WTC11 (cell line): ENCODE results near the gene CACNG7. TPM values are rescaled to one million over a fixed set of nuclear protein-coding genes. Genes with fewer than 3 reads are reported as not detected.
A peak's percentile ranks its signal among the peaks of the same experiment; 100 is the strongest.

Experiments used
- ATAC-seq: fragments of 200-7000 bp; cut with Tn5 transposase; 2 replicates; pipeline ENCODE4 v1.10.0; 2021; ENCODE audit warnings: mild to moderate bottlenecking, moderate library complexity
- CTCF ChIA-PET: fragments of 300-600 bp; sonication (Branson Sonifier 250); formaldehyde crosslinking; loops from one replicate; lab custom pipeline; 2021; ENCODE audit warnings: antibody characterized with exemption; lab: Charles Lee
- POLR2A ChIA-PET: fragments of 350-600 bp; sonication (Branson Sonifier 250); formaldehyde crosslinking; loops from one replicate; lab custom pipeline; 2021; ENCODE audit warnings: antibody characterized with exemption; lab: Charles Lee
- DNase-seq: peaks from one replicate; pipeline ENCODE4 v3.0.0; 2021; ENCODE audit warnings: low spot score
- H3K27ac Mint-ChIP-seq: 2 replicates; pipeline ENCODE4 v1.8.0; 2021; ENCODE audit warnings: mixed read lengths
- H3K27me3 Mint-ChIP-seq: 2 replicates; pipeline ENCODE4 v1.8.0; 2021; ENCODE audit warnings: low read depth, mild to moderate bottlenecking, moderate library complexity, mixed read lengths
- H3K36me3 Mint-ChIP-seq: 2 replicates; pipeline ENCODE4 v1.8.0; 2021; ENCODE audit warnings: mixed read lengths
- H3K4me1 Mint-ChIP-seq: 2 replicates; pipeline ENCODE4 v1.8.0; 2022; ENCODE audit warnings: mixed read lengths
- H3K4me3 Mint-ChIP-seq: 2 replicates; pipeline ENCODE4 v1.8.0; 2021; ENCODE audit warnings: mild to moderate bottlenecking, moderate library complexity, mixed read lengths
- H3K9me3 Mint-ChIP-seq: 2 replicates; pipeline ENCODE4 v1.8.0; 2021; ENCODE audit warnings: mixed read lengths
- AFF4 ChIP-seq: sonication (generic); formaldehyde crosslinking; IDR thresholded peaks from 2 replicates; pipeline ENCODE4 v1.8.1; 2023; ENCODE audit warnings: mild to moderate bottlenecking, missing genetic modification reagents, borderline replicate concordance
- CREM ChIP-seq: sonication (generic); formaldehyde crosslinking; IDR thresholded peaks from 2 replicates; pipeline ENCODE4 v1.8.1; 2022; ENCODE audit warnings: mild to moderate bottlenecking, missing genetic modification reagents, moderate library complexity
- E2F1 ChIP-seq: sonication (generic); formaldehyde crosslinking; IDR thresholded peaks from 2 replicates; pipeline ENCODE4 v1.8.0; 2022; ENCODE audit warnings: mild to moderate bottlenecking, missing genetic modification reagents
- ELF4 ChIP-seq: sonication (generic); formaldehyde crosslinking; IDR thresholded peaks from 2 replicates; pipeline ENCODE4 v1.8.1; 2022; ENCODE audit warnings: low read depth, mild to moderate bottlenecking, moderate library complexity, missing genetic modification reagents
- FOXP4 ChIP-seq: sonication (generic); formaldehyde crosslinking; IDR thresholded peaks from 2 replicates; pipeline ENCODE4 v1.8.0; 2022; ENCODE audit warnings: mild to moderate bottlenecking, missing genetic modification reagents
- GRHL2 ChIP-seq: fragments of 250-450 bp; sonication (Bioruptor Pico); IDR thresholded peaks from 2 replicates; pipeline ENCODE4 v1.8.0; 2022; ENCODE audit warnings: mild to moderate bottlenecking, moderate library complexity; ENCODE audit not compliant: insufficient replicate concordance, severe bottlenecking
- IRF1 ChIP-seq: sonication (generic); formaldehyde crosslinking; IDR thresholded peaks from 2 replicates; pipeline ENCODE4 v1.8.0; 2023; ENCODE audit warnings: missing genetic modification reagents
- IRF2 ChIP-seq: sonication (generic); formaldehyde crosslinking; IDR thresholded peaks from 2 replicates; pipeline ENCODE4 v1.8.0; 2022; ENCODE audit warnings: low read depth, missing genetic modification reagents, borderline replicate concordance
- NFE2L1 ChIP-seq: sonication (generic); formaldehyde crosslinking; IDR thresholded peaks from 2 replicates; pipeline ENCODE4 v1.8.1; 2023; ENCODE audit warnings: missing genetic modification reagents
- NFYB ChIP-seq: sonication (generic); formaldehyde crosslinking; conservative IDR thresholded peaks from 2 replicates; pipeline ENCODE4 v1.8.0; 2022; ENCODE audit warnings: low read depth, missing genetic modification reagents
- PRRX2 ChIP-seq: fragments of 250-450 bp; sonication (Bioruptor Pico); IDR thresholded peaks from 2 replicates; pipeline ENCODE4 v1.8.0; 2021; ENCODE audit warnings: mild to moderate bottlenecking
- RELA ChIP-seq: sonication (generic); formaldehyde crosslinking; IDR thresholded peaks from 2 replicates; pipeline ENCODE4 v1.8.1; 2022; ENCODE audit warnings: missing genetic modification reagents, mild to moderate bottlenecking, borderline replicate concordance
- RORB ChIP-seq: fragments of 250-450 bp; sonication (Bioruptor Pico); IDR thresholded peaks from 2 replicates; pipeline ENCODE4 v1.9.0; 2021; ENCODE audit warnings: mild to moderate bottlenecking
- SMAD4 ChIP-seq: sonication (generic); formaldehyde crosslinking; IDR thresholded peaks from 2 replicates; pipeline ENCODE4 v1.8.0; 2022; ENCODE audit warnings: mild to moderate bottlenecking, missing genetic modification reagents
- TEAD4 ChIP-seq: sonication (generic); formaldehyde crosslinking; IDR thresholded peaks from 2 replicates; pipeline ENCODE4 v1.8.0; 2022; ENCODE audit warnings: mild to moderate bottlenecking, missing genetic modification reagents
- ZNF416 ChIP-seq: fragments of 250-450 bp; sonication (Bioruptor Pico); IDR thresholded peaks from 2 replicates; pipeline ENCODE4 v1.9.0; 2021; ENCODE audit warnings: mild to moderate bottlenecking, inconsistent platforms
- ZNF425 ChIP-seq: fragments of 250-450 bp; sonication (Bioruptor Pico); conservative IDR thresholded peaks from 2 replicates; pipeline ENCODE4 v1.9.0; 2021; ENCODE audit warnings: mild to moderate bottlenecking
- ZNF512 ChIP-seq: sonication (generic); formaldehyde crosslinking; IDR thresholded peaks from 2 replicates; pipeline ENCODE4 v1.8.1; 2022; ENCODE audit warnings: missing genetic modification reagents, borderline replicate concordance
- total RNA-seq: library from RNA; stranded (reverse); gene quantifications from 3 replicates; pipeline ENCODE4 v1.2.3, GENCODE V29; 2021

The CACNG7 gene
- total RNA-seq, 1 experiment from 2014 or later, result 33.3 TPM

GRCh38 chr19:53961523-53962356, 52.7 kb downstream of the CACNG7 start:
- ChIA-PET CTCF (interaction anchor here (1.0 to 6.4 kb wide), 8 partner anchors 14 to 68 kb away, joined by 3 to 38 read pairs (median 6); partner anchors contain the start of gene CACNG7), POLR2A (interaction anchor here (1.1 to 1.3 kb wide), 3 partner anchors 19 to 93 kb away, joined by 5 to 7 read pairs (median 5); partner anchors contain the start of gene MYADM)
- TF ChIP-seq SMAD4 (CRISPR knock-in tag), result no peak
- no peak for TF ChIP-seq IRF1 (CRISPR knock-in tag)
- TF ChIP-seq FOXP4 (CRISPR knock-in tag), result no peak
- TF ChIP-seq NFE2L1 (CRISPR knock-in tag), result no peak
- no peak for TF ChIP-seq RELA (CRISPR knock-in tag)
- TF ChIP-seq ZNF425 (CRISPR knock-in tag), result no peak
- TF ChIP-seq PRRX2 (CRISPR knock-in tag), result no peak
- no peak for TF ChIP-seq IRF2 (CRISPR knock-in tag)
- ATAC-seq (peak; percentile 5; the same call in 1 of the 2 replicates), DNase-seq (no peak)
- Mint-ChIP-seq H3K4me1 (peaks cover 49% of the 10 kb centered on the region), H3K27ac (no peak overlapping the region), H3K4me3 (peak overlapping the region; percentile 79), H3K9me3 (no peaks in the 10 kb centered on the region), H3K36me3 (peaks cover 23% of the 10 kb centered on the region), H3K27me3 (peaks cover 5% of the 10 kb centered on the region; the same call in 1 of the 2 replicates)

- Mint-ChIP-seq H3K4me1 (peaks cover 38% of the 10 kb centered on the region), H3K27ac (no peak within 1 kb of the TSS), H3K4me3 (peak within 1 kb of the TSS; percentile 79), H3K27me3 (peaks cover 5% of the 10 kb centered on the region; the same call in 1 of the 2 replicates), H3K36me3 (peaks cover 33% of the 10 kb centered on the region)
- CTCF ChIA-PET, result interaction anchor here (0.7 to 1.8 kb wide), 4 partner anchors 21 to 170 kb away, joined by 3 to 4 read pairs (median 4); no protein-coding TSS in a partner anchor
- no peak for DNase-seq
- POLR2A ChIA-PET, result no interaction called here
- TF ChIP-seq E2F1 (CRISPR knock-in tag) (0 out of 2 replicates have a peak, but pooled peaks have one; percentile 49), NFYB (CRISPR knock-in tag) (no peak), GRHL2 (CRISPR knock-in tag) (no peak), ZNF416 (CRISPR knock-in tag) (no peak)
- TF ChIP-seq, all 79 proteins: peak for 1
- no peak for ATAC-seq
- no peaks in the 10 kb centered on the region for H3K9me3 Mint-ChIP-seq
Observed at GRCh38 chr19:53962887-53963431, 53.9 kb downstream of the CACNG7 start, which contains the start of gene CACNG8. Gene CACNG8 (plus strand): TSS chr19:53962937.

- ChIA-PET CTCF (interaction anchor here (1.2 to 2.6 kb wide), 3 partner anchors 23 to 131 kb away, joined by 3 to 6 read pairs (median 3); no protein-coding TSS in a partner anchor), POLR2A (no interaction called here)
- H3K9me3 Mint-ChIP-seq, result no peaks in the 10 kb centered on the region
- DNase-seq, result no peak
- no peak overlapping the region for H3K4me3 Mint-ChIP-seq
- H3K27me3 Mint-ChIP-seq, result peaks cover 5% of the 10 kb centered on the region; the same call in 1 of the 2 replicates
- H3K36me3 Mint-ChIP-seq, result peaks cover 45% of the 10 kb centered on the region
- no peak overlapping the region for H3K27ac Mint-ChIP-seq
- ATAC-seq, result no peak
- peaks cover 30% of the 10 kb centered on the region for H3K4me1 Mint-ChIP-seq
- TF ChIP-seq RORB (CRISPR knock-in tag) (no peak), AFF4 (no peak), TEAD4 (no peak), ELF4 (CRISPR knock-in tag) (no peak), CREM (CRISPR knock-in tag) (no peak), ZNF512 (CRISPR knock-in tag) (no peak)
Observed at GRCh38 chr19:53965091-53965490, 56.0 kb downstream of the CACNG7 start.
